Measurements from ENCODE around the gene RASSF7. TPM values are rescaled to one million over a fixed set of nuclear protein-coding genes. Genes with fewer than 3 reads are reported as not detected.

RASSF7 gene
- total and polyA plus RNA-seq, 10 of the 15 experiments (the other 5 are each of a cell fraction or from before 2014, with no cell fraction given), result 0.39 to 29.7 (median 13.2) TPM

DNA sequence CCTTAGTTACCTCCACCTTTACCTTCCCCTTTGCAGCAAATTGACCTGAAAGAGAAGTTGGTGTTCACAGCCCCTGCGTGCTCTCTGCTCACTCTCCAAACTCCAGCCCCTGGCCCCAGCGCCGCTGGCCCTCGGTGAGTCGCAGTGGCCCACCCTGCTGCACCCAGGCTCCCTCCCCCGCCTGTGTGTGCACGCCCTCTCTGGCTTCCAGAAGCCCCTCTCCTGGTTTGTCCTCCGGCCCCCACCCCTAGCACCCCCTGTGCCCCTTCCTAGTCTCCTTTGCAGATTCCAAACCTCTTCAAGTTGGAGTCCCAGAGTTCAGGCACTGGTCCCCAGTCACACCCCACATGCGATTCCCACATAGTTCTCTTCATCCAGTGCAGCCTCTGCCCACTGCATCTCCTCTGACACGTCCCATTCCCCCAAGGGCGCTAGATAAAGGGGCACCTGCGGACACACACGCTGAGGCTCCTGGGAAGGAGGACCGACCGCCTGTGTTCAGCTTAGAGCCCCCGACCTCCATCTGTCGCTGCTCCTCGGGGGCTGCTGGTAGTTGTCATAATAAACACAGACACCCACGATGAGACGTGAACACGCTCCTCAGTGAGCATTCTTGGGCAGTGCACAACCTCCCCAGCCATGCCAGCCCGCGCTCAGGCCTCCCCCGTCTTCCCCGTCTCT lies 14.0 kb downstream of the RASSF7 start (continued):
- TF ChIP-seq, protein P1, sequence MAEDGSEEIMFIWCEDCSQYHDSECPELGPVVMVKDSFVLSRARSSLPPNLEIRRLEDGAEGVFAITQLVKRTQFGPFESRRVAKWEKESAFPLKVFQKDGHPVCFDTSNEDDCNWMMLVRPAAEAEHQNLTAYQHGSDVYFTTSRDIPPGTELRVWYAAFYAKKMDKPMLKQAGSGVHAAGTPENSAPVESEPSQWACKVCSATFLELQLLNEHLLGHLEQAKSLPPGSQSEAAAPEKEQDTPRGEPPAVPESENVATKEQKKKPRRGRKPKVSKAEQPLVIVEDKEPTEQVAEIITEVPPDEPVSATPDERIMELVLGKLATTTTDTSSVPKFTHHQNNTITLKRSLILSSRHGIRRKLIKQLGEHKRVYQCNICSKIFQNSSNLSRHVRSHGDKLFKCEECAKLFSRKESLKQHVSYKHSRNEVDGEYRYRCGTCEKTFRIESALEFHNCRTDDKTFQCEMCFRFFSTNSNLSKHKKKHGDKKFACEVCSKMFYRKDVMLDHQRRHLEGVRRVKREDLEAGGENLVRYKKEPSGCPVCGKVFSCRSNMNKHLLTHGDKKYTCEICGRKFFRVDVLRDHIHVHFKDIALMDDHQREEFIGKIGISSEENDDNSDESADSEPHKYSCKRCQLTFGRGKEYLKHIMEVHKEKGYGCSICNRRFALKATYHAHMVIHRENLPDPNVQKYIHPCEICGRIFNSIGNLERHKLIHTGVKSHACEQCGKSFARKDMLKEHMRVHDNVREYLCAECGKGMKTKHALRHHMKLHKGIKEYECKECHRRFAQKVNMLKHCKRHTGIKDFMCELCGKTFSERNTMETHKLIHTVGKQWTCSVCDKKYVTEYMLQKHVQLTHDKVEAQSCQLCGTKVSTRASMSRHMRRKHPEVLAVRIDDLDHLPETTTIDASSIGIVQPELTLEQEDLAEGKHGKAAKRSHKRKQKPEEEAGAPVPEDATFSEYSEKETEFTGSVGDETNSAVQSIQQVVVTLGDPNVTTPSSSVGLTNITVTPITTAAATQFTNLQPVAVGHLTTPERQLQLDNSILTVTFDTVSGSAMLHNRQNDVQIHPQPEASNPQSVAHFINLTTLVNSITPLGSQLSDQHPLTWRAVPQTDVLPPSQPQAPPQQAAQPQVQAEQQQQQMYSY (CRISPR knock-in tag; IDR thresholded peaks at IDR 0.05), result no peak
- no peak for TF ChIP-seq STAT3 (IDR thresholded peaks at IDR 0.05; ENCODE audit: low read depth, low read length)
- TF ChIP-seq CREM (IDR thresholded peaks at IDR 0.05; ENCODE audit: low read depth), result no peak
- TF ChIP-seq PML (IDR thresholded peaks at IDR 0.05; ENCODE audit: low read length), result no peak
- no peak for TF ChIP-seq TAF1 (IDR thresholded peaks at IDR 0.05; ENCODE audit: borderline replicate concordance, low read depth, low read length)
- TF ChIP-seq TARDBP (IDR thresholded peaks at IDR 0.05; ENCODE audit: borderline replicate concordance), result no peak
- TF ChIP-seq, protein P2, sequence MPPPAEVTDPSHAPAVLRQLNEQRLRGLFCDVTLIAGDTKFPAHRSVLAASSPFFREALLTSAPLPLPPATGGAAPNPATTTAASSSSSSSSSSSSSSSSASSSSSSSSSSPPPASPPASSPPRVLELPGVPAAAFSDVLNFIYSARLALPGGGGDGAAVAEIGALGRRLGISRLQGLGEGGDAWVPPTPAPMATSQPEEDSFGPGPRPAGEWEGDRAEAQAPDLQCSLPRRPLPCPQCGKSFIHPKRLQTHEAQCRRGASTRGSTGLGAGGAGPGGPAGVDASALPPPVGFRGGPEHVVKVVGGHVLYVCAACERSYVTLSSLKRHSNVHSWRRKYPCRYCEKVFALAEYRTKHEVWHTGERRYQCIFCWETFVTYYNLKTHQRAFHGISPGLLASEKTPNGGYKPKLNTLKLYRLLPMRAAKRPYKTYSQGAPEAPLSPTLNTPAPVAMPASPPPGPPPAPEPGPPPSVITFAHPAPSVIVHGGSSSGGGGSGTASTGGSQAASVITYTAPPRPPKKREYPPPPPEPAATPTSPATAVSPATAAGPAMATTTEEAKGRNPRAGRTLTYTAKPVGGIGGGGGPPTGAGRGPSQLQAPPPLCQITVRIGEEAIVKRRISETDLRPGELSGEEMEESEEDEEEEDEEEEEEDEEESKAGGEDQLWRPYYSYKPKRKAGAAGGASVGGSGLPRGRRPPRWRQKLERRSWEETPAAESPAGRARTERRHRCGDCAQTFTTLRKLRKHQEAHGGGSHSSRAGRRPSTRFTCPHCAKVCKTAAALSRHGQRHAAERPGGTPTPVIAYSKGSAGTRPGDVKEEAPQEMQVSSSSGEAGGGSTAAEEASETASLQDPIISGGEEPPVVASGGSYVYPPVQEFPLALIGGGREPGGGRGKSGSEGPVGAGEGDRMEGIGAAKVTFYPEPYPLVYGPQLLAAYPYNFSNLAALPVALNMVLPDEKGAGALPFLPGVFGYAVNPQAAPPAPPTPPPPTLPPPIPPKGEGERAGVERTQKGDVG (CRISPR knock-in tag; IDR thresholded peaks at IDR 0.05), result no peak
- TF ChIP-seq, protein P3, sequence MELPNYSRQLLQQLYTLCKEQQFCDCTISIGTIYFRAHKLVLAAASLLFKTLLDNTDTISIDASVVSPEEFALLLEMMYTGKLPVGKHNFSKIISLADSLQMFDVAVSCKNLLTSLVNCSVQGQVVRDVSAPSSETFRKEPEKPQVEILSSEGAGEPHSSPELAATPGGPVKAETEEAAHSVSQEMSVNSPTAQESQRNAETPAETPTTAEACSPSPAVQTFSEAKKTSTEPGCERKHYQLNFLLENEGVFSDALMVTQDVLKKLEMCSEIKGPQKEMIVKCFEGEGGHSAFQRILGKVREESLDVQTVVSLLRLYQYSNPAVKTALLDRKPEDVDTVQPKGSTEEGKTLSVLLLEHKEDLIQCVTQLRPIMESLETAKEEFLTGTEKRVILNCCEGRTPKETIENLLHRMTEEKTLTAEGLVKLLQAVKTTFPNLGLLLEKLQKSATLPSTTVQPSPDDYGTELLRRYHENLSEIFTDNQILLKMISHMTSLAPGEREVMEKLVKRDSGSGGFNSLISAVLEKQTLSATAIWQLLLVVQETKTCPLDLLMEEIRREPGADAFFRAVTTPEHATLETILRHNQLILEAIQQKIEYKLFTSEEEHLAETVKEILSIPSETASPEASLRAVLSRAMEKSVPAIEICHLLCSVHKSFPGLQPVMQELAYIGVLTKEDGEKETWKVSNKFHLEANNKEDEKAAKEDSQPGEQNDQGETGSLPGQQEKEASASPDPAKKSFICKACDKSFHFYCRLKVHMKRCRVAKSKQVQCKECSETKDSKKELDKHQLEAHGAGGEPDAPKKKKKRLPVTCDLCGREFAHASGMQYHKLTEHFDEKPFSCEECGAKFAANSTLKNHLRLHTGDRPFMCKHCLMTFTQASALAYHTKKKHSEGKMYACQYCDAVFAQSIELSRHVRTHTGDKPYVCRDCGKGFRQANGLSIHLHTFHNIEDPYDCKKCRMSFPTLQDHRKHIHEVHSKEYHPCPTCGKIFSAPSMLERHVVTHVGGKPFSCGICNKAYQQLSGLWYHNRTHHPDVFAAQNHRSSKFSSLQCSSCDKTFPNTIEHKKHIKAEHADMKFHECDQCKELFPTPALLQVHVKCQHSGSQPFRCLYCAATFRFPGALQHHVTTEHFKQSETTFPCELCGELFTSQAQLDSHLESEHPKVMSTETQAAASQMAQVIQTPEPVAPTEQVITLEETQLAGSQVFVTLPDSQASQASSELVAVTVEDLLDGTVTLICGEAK (IDR thresholded peaks at IDR 0.05; ENCODE audit: borderline replicate concordance), result no peak

All from GM12878 (cell line).